ENCODE results near the gene MRM1. TPM values are rescaled to one million over a fixed set of nuclear protein-coding genes. Genes with fewer than 3 reads are reported as not detected.
A peak's percentile ranks its signal among the peaks of the same experiment; 100 is the strongest.

MRM1 gene
- polyA plus RNA-seq (ENCODE audit: insufficient read length), result 4.0 TPM
- long read RNA-seq, donor 1, partial matches to known transcripts, result 0 of 1 reads
- long read RNA-seq, donor 1, other reads (novel, unspliced or antisense), result 0 of 1 reads
- long read RNA-seq, donor 2, result 0 reads
- long read RNA-seq, donor 3, result 0 reads
- long read RNA-seq, donor 4, result 0 reads
- long read RNA-seq, donor 5, partial matches to known transcripts, result 0 of 3 reads
- long read RNA-seq, donor 5, other reads (novel, unspliced or antisense), result 0 of 3 reads
- long read RNA-seq, donor 6, partial matches to known transcripts, result 0 of 3 reads
- long read RNA-seq, donor 6, other reads (novel, unspliced or antisense), result 0 of 3 reads
- long read RNA-seq, donor 7, transcript MRM1-204 (5 exons, 1,857 nt), result major isoform, 5 of 5 reads
- long read RNA-seq, donor 7, partial matches to known transcripts, result 0 of 5 reads
- long read RNA-seq, donor 7, other reads (novel, unspliced or antisense), result 0 of 5 reads
- long read RNA-seq, donor 8, partial matches to known transcripts, result 0 of 1 reads
- long read RNA-seq, donor 8, other reads (novel, unspliced or antisense), result 0 of 1 reads

DNA sequence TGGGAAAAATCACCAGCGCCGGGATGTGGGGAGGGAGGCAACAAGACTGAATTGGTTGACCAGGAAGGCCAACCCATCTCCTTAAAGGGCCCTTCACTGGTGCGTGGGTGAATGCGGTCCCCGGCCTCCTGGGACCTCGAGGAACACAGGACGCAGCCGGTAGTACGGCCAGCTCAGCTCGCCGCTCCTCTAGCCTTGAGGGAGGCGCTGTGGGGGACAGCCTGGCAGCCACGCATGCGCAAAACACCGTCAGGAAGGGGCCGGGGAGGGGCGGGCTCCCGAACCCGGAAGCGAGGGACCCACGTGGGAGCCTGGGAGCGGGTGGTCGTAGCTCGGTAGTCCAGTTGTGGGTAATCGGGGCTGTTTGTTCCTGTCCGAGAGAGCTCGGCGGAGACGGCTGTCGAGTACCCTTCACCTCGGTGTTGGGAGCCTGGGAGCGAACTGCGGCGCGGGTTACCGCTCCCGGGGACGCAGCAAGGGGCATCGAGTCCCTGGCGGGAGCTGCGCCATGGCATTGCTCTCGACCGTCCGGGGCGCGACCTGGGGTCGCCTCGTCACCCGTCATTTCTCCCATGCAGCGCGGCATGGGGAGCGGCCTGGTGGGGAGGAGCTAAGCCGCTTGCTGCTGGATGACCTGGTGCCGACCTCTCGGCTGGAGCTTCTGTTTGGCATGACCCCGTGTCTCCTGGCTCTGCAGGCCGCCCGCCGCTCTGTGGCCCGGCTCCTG is at the start of gene MRM1:
Gene MRM1 (plus strand): TSS at position 281 of the 727 bp plus-strand sequence. CDS start 228 bp downstream, at position 509.
- peak; percentile 88 for DNase-seq

DNA sequence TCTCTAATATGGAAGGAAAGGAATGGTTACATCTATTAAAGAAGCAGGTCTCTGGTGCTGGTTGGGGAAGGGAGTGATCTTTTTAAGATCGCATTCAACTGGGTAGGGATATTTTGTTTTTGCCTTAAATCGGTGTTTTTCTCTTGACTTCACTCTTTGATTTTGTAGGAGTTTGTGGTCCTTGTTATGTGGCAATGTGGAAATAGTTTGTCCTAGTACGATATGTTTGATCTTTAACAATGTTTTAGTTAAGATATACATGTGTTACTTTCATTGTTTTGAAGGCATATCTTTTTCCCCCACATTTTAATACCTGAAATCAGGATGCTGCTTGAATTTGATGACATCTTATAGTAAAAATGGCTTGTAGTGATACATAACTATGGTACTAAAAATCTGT is 47.9 kb upstream of the MRM1 start:
- DNase-seq, result no peak

DNA sequence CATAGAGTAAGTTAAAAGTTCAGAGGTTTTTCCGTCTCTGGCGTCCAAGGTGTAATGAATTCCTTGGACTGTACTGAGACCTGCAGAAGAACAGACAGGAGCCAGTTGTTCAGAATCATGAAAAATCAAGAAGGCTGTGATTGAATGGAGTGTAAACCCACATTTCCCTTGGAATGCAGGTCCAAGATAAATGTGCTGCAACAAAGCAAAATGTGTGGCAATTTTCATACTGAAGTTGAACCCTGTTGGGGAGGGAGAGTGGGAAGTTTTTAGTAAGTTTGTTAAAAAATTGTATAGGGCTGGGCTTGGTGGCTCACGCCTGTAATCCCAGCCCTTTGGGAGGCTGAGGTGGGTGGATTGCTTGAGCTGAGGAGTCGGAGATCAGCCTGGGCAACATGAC is 35.3 kb upstream of the MRM1 start:
- no peak for DNase-seq

DNA sequence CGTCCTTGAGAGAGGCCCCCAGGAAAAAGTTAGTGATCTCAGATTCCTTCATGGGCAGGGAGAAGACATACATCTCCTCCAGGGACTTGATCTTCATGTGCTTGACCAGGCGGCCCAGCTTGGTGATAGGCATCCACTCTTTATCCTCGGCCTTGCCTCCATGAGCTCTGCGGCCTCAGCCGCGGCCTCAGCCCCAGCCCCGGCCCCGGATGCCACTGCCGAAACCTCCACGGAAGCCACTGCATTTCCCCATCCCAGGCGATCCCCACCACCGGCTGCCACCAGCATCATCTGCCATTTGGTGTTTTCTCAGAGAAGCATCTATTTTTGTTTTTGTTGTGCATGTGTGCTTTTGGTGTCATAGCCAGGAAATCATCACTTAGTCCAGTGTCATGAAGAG is 26.4 kb upstream of the MRM1 start:
- DNase-seq, result no peak

GRCh38 chr17:36576793-36577192 is 24.6 kb upstream of the MRM1 start:
- no peak for DNase-seq

GRCh38 chr17:36578671-36579070 is 22.7 kb upstream of the MRM1 start:
- no peak for DNase-seq

GRCh38 chr17:36583787-36584186 is 17.6 kb upstream of the MRM1 start:
- DNase-seq, result no peak

GRCh38 chr17:36586138-36586537 is 15.2 kb upstream of the MRM1 start:
- DNase-seq, result no peak

DNA sequence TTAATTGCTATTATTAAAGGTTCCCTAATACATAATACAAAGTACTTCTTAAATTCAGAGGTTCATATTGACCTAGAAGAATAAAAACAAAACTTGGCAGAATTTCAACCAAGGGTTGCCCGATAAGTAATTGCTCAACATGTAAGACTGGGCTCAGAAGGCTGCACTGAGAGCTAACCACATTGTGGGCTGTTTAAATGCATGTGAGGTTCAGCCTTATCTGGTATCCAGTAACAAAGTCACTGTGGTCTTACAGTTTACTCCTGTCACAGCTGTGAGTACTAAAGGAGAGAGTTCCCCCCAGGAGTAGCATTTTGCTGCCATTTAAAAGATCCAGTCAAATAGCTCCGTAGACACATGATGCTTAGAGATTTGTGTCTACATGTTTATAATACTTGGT is 11.3 kb upstream of the MRM1 start:
- DNase-seq, result no peak

GRCh38 chr17:36591434-36592315 is 9.7 kb upstream of the MRM1 start, which contains the start of gene DHRS11:
Gene DHRS11, plus strand, starts transcription at chr17:36591879. Its CDS starts 131 bp downstream, at chr17:36592010.
- peak; percentile 78 for DNase-seq

DNA sequence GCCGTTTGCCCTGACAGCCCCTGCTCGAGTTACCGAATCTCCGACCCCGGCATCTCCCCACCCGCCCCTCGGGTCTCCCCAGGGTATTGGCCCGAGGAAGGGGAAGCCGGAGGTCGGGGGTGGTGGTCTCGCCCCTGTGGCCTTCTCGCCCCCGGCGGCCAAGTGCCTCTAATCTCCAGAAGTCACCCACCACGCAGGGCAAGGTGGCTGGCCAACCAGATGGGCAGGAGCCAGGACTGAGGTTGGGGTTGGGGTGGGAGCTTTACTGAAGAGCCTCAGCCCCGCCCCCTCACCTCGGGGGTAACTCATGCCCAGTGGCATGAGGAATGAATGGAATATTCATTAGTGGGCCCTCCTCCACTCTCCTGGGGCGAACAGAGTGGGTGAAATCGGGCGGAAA is 9.1 kb upstream of the MRM1 start:
- no peak for DNase-seq

DNA sequence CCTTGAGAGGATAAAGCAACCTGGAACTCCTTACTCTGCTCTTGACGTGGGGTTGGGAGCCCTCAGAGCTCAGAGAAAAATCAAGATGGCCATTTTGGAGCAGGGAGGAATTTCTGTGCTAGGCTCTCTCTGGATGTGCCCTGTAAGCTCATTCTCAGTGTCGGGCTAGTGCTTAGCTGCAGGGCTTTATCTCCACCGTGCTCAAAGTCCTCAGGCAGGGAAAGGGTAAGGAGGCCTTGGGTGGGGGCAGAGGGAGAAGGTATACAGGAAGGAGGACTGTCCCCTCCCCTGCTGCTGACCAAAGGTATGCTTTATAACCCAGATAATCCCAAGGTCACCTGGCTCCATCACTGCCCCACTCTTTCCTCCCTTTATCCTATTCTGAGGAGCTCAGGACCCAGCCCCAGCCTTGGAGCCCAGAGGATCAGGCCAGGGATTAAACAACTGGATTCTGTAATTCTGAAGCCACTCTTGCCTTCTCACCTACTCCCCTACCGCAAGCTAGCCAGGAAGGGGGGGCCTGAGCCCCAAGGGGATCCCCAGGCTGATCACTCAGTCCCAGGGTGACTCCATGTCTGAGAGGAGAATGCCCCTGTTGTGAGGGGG is 8.6 kb upstream of the MRM1 start:
- no peak for DNase-seq

DNA sequence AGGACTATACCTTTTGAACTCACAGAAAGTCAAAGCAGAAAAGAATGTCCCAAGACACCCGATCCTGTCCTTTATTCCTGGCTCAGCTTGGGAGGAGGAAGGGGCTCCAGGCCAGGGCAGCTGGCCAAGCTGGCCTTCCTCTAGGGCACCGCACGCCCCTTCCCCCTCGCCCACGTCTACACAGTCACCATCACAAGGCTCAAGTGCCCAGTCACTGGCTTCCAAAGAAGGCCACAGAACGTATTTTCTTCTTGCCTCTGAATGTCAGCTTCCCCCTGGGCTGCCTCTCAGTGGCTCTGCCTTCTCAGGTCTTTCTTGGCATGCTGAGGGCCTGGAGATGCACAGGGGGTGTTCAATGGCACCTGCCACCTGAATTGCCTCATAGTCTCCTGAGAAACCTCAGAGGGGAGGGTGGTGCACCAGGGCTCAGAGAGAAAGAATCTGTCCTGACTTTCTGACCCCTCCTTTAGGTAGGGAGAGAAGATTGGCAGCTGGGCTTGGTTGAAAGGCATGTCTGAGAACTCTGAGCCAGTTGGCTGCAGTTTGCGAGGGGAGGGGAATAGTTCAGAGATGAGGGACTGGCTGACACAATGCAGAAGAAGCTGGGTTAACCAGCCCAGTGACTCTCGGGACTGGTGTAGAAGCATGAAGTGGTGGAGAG is 7.6 kb upstream of the MRM1 start:
- no peak for DNase-seq

DNA sequence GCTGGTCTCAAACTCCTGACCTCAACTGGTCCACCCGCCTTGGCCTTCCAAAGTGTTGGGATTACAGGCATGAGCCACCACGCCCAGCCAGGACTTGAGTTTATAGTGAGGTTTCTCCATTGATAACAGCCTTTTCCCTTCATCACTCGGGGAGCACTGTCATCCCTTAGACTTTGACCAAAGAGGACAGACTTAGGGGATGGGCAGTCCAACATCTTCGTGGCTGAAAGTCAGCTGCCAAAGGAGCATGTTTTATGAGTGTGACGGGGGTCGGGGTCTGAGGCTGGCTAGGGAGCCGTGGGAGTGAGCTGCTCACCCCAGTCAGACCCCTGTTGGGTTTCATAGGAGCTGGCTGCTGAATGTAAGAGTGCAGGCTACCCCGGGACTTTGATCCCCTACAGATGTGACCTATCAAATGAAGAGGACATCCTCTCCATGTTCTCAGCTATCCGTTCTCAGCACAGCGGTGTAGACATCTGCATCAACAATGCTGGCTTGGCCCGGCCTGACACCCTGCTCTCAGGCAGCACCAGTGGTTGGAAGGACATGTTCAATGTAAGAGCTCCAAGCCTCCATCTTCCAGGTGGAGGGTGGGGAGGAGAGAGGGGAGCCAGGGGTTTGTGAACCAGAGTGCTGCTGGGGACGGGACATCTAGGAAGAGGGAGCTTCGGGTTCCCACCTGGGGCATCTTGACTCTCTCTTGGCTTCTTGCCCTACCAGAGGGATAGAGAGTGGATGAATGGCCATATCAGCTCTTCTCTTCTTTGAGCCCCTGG is 6.6 kb upstream of the MRM1 start:
- DNase-seq, result no peak

DNA sequence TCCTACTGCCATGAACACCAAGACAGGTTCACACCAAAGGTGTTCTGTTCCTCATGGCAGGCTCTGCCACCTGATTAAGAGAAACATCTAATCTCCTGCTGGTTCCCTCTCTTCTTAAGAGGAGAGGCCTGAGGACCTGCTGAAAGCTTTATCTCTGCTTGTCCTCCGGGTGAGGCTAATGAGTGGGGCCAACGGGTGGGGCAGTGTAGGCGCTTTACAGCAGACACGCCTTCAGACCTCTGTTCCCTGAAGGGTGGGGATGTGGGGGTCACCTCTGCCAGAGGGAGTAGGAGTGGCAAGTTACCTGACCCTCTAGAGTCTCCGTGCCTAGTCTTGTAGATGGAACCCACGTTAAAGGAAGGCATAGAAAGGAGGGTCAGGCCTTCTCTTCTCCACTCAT is 4.2 kb upstream of the MRM1 start:
- DNase-seq, result no peak

DNA sequence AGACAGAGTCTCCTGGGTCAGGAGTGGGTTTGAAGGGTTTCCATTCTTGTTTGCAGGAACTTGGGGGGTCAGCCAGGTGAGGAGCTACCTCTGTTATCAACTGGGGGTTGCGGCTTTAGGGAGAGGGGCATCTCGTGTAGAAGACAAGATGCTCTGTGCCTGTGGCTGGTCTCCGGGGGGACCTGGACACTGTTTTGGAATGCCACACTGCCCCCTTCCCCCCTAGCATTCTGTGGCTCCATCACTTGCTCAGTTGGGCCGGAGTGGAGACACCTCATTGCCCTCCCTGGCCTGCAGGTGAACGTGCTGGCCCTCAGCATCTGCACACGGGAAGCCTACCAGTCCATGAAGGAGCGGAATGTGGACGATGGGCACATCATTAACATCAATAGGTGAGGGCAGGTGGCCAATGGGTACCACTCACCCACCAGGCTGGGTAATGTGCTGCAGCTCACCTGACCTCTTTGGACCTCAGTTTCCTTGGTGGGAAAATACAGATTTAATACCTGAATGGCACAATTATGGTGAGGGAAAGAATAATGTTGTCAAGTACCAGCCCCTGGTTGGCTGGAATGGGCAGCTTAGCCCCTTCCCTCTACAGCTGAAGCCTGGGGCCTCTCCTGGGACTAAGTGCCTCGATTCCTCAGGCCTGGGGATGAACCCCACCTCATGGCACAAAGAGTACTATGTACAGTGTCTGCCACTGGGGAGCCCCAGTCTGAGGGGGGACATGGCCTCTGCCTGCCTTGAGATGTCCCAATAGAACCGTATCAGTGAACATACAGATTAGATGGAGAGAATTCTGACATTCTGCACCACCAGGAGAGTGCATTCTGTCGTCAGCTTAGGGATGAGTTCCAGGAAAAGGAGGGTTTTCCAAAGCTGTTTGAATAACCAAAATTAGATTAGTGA is 3.3 kb upstream of the MRM1 start:
- no peak for DNase-seq

DNA sequence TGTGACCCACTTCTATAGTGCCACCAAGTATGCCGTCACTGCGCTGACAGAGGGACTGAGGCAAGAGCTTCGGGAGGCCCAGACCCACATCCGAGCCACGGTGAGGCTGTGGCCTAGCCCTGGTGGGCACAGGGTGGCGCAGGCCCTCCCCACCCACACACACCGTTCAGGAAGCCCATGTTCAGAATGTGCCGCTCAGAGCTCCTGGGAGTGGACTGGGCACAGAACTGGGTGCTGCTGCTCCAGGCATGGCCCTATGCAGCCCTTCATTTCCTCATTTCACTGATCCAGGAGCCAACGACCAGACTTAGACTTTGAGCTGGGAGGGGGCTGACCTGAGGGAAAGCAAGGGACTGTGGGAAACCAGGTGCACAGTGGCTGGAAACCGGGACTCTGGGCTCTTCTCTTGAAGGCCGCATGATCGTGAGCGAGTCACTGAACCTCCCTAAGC is 2.4 kb upstream of the MRM1 start:
- DNase-seq, result no peak

DNA sequence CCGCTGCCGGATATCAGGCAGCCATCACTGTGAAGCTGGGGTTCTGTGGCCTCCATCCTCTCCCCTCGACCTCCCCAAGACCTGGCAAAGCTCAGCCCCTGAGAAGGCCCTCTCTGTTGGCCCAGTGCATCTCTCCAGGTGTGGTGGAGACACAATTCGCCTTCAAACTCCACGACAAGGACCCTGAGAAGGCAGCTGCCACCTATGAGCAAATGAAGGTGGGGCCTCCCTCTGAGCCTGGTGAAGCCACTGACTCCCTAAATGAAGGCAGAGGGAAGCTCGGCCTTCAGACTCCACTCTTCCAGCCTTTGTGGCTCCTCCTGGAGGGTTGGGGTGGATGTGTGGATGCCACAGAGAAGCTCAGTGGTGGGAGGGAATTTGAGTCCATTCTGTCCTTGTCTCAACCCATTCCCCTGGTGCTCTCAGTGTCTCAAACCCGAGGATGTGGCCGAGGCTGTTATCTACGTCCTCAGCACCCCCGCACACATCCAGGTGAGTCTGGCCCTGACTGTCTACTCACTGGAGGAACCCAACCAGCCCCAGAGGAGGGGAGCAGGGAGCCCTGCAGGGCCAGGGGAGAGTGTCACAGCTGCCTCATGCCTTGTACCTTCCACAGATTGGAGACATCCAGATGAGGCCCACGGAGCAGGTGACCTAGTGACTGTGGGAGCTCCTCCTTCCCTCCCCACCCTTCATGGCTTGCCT is 1.7 kb upstream of the MRM1 start:
- DNase-seq, result no peak

Measured in left kidney (tissue), 8 donors.